Activated effector memory CD4-positive, alpha-beta T cell treated with anti-CD3 and anti-CD28 coated beads, Interleukin-2, amount 50 U/mL, for 16 hours (primary cell): ENCODE results near the gene SLC29A1.

Source experiments
- DNase-seq: peaks from one replicate; pipeline ENCODE4 v3.0.0-alpha.2; 2020

SLC29A1 gene

GRCh38 chr6:44237813-44238433 is 14.5 kb downstream of the SLC29A1 start:
- peak; percentile 93 for DNase-seq

GRCh38 chr6:44238687-44239350 is 15.4 kb downstream of the SLC29A1 start:
- DNase-seq: no peak

- no peak for DNase-seq
Observed at GRCh38 chr6:44243345-44243744, 19.9 kb downstream of the SLC29A1 start.

- DNase-seq: no peak
Observed at GRCh38 chr6:44245391-44245911, 22.1 kb downstream of the SLC29A1 start.

GRCh38 chr6:44245912-44246662 is 22.7 kb downstream of the SLC29A1 start:
- DNase-seq: peak; percentile 95

GRCh38 chr6:44246663-44247337 is 23.4 kb downstream of the SLC29A1 start, which contains the start of gene HSP90AB1:
Gene HSP90AB1, plus strand, starts transcription at chr6:44247101. Its CDS starts 1,529 bp downstream, at chr6:44248630.
- peak; percentile 98 for DNase-seq

GRCh38 chr6:44247338-44248302 is 24.2 kb downstream of the SLC29A1 start:
- DNase-seq: peak; percentile 96

GRCh38 chr6:44248579-44248978 is 25.2 kb downstream of the SLC29A1 start:
- no peak for DNase-seq

GRCh38 chr6:44249082-44249748 is 25.8 kb downstream of the SLC29A1 start:
- DNase-seq: no peak

GRCh38 chr6:44250067-44250717 is 26.8 kb downstream of the SLC29A1 start:
- DNase-seq: no peak

- DNase-seq: no peak
Observed at GRCh38 chr6:44250718-44251123, 27.3 kb downstream of the SLC29A1 start.

GRCh38 chr6:44251576-44252524 is 28.5 kb downstream of the SLC29A1 start:
- no peak for DNase-seq

GRCh38 chr6:44253307-44254101 is 30.1 kb downstream of the SLC29A1 start:
- peak; percentile 85 for DNase-seq

GRCh38 chr6:44254191-44255104 is 31.1 kb downstream of the SLC29A1 start:
- peak; percentile 70 for DNase-seq

- peak; percentile 76 for DNase-seq
Observed at GRCh38 chr6:44255105-44255808, 31.9 kb downstream of the SLC29A1 start.

- DNase-seq: peak; percentile 70
Observed at GRCh38 chr6:44255871-44256774, 32.7 kb downstream of the SLC29A1 start.
